Astrocyte (in vitro differentiated cells and primary cell): ENCODE measurements around the gene UPF3A.

Source experiments
- EZH2 ChIP-seq: IDR thresholded peaks from 2 replicates; pipeline ENCODE4 v1.6.1; 2012; ENCODE audit warnings: mild to moderate bottlenecking, low read length, inconsistent platforms; ENCODE audit not compliant: insufficient read depth
- TF ChIP-seq, protein P1 (sequence below): IDR thresholded peaks from 2 replicates; pipeline ENCODE4 v1.5.1; 2011; ENCODE audit warnings: low read depth, mild to moderate bottlenecking, inconsistent platforms, low read length, moderate library complexity; ENCODE audit not compliant: insufficient read depth

- TF ChIP-seq, protein P1, sequence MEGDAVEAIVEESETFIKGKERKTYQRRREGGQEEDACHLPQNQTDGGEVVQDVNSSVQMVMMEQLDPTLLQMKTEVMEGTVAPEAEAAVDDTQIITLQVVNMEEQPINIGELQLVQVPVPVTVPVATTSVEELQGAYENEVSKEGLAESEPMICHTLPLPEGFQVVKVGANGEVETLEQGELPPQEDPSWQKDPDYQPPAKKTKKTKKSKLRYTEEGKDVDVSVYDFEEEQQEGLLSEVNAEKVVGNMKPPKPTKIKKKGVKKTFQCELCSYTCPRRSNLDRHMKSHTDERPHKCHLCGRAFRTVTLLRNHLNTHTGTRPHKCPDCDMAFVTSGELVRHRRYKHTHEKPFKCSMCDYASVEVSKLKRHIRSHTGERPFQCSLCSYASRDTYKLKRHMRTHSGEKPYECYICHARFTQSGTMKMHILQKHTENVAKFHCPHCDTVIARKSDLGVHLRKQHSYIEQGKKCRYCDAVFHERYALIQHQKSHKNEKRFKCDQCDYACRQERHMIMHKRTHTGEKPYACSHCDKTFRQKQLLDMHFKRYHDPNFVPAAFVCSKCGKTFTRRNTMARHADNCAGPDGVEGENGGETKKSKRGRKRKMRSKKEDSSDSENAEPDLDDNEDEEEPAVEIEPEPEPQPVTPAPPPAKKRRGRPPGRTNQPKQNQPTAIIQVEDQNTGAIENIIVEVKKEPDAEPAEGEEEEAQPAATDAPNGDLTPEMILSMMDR: no peak
- TF ChIP-seq EZH2: no peak
Observed at GRCh38 chr13:114234645-114235421, 46.6 kb upstream of the UPF3A start, which contains the start of gene CDC16.
